Uterus (tissue), 4 donors: ENCODE measurements around the gene FMO4. TPM values are rescaled to one million over a fixed set of nuclear protein-coding genes. Genes with fewer than 3 reads are reported as not detected.

Source experiments
- DNase-seq, 2 donors: peaks; one replicate each; pipeline ENCODE4 v3.0.0-alpha.2; 2019 to 2020
- H3K27ac ChIP-seq, 2 donors: fragments of 200-600 bp; sonication (generic); 1 replicate in 1 of 2; 2 replicates in 1 of 2; pipeline ENCODE4 v1.5.1; 2016 to 2018
- H3K27me3 ChIP-seq, 2 donors: fragments of 200-600 bp; sonication (generic); one replicate each; pipeline ENCODE4 v1.5.1; 2018 to 2019; ENCODE audit warnings: control low read depth in 1 of 2
- H3K36me3 ChIP-seq, 2 donors: fragments of 200-600 bp; sonication (generic); one replicate each; pipeline ENCODE4 v1.5.1; 2019; ENCODE audit warnings: control low read depth in 1 of 2
- H3K4me1 ChIP-seq, 2 donors: fragments of 200-600 bp; sonication (generic); one replicate each; pipeline ENCODE4 v1.5.1; 2018 to 2019; ENCODE audit warnings: control low read depth in 1 of 2
- H3K4me3 ChIP-seq, 2 donors: fragments of 200-600 bp; sonication (generic); 1 replicate in 1 of 2; 2 replicates in 1 of 2; pipeline ENCODE4 v1.5.1; 2018 to 2019; ENCODE audit warnings: mild to moderate bottlenecking in 1 of 2
- H3K9me3 ChIP-seq, 2 donors: fragments of 200-600 bp; sonication (generic); one replicate each; pipeline ENCODE4 v1.5.1; 2019; ENCODE audit warnings: control low read depth in 1 of 2
- POLR2A ChIP-seq, 2 donors: fragments of 450-650 bp; IDR thresholded peaks; one replicate each; pipeline ENCODE4 v1.6.1; 2016; ENCODE audit warnings: antibody characterized with exemption in 2 of 2, mild to moderate bottlenecking in 1 of 2, moderate library complexity in 1 of 2
- intact Hi-C: fragments of 100-400 bp; cut with DNase I; formaldehyde crosslinking; loops from one replicate; pipeline ENCODE4 v1.15.1; 2023; ENCODE audit warnings: low total_unique reads
- total RNA-seq, 4 donors: library from RNA; depleted of rRNA in 3 of 4; stranded (reverse); fragments of >200 nt in 3 of 4; gene quantifications; one replicate each; pipeline versions ENCODE4 v1.1.0 to v1.2.4, GENCODE V29; 2014 to 2023
- TF ChIP-seq, protein P1 (sequence below), 4 experiments: fragments of 200-600 bp in 2 of 4; fragments of 450-650 bp in 2 of 4; sonication (generic) in 2 of 4; IDR thresholded peaks; one replicate each; pipeline ENCODE4 v1.5.1; 2016 to 2019; ENCODE audit warnings: antibody characterized with exemption in 4 of 4, mild to moderate bottlenecking in 2 of 4, moderate library complexity in 1 of 4
- donor health status: DM: yes; HTN: yes; CAD: no.

The FMO4 gene
- total RNA-seq, 4 donors from 2014 or later: 1.8 to 10.7 (median 4.0) TPM; not detected in 1

DNA sequence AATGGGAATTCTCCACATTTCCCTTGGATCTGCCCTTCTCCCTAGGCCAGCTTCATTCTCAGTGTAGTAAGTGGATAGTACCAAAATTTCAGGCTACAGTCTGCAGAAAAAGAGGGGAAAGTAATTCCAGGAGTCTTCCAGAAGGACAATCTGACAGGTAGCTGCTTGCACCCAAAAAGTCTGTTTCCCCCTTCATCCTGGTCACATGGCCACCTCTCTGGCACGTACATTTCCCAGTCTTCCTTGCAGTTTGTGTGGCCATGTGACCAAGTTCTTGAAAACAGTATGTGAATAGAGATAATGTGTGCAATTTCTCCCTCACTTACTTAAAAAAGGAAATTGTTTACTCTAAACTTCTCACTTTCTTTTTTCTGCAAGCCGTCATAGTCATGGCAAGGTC, 14.6 kb upstream of the FMO4 start:
- Histone ChIP-seq H3K9me3 (peaks cover 0 to 10% of the 10 kb centered on the region in 2 donors), H3K36me3 (no peaks in the 10 kb centered on the region), H3K27me3 (no peaks in the 10 kb centered on the region), H3K4me1 (no peaks in the 10 kb centered on the region), H3K4me3 (no peak overlapping the region), H3K27ac (no peak overlapping the region)
- intact Hi-C loops: no loop called here
- TF ChIP-seq, protein P1, sequence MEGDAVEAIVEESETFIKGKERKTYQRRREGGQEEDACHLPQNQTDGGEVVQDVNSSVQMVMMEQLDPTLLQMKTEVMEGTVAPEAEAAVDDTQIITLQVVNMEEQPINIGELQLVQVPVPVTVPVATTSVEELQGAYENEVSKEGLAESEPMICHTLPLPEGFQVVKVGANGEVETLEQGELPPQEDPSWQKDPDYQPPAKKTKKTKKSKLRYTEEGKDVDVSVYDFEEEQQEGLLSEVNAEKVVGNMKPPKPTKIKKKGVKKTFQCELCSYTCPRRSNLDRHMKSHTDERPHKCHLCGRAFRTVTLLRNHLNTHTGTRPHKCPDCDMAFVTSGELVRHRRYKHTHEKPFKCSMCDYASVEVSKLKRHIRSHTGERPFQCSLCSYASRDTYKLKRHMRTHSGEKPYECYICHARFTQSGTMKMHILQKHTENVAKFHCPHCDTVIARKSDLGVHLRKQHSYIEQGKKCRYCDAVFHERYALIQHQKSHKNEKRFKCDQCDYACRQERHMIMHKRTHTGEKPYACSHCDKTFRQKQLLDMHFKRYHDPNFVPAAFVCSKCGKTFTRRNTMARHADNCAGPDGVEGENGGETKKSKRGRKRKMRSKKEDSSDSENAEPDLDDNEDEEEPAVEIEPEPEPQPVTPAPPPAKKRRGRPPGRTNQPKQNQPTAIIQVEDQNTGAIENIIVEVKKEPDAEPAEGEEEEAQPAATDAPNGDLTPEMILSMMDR (IDR thresholded peaks at IDR 0.05): no peak
- no peak for TF ChIP-seq POLR2A (IDR thresholded peaks at IDR 0.05)
- DNase-seq: no peak

DNA sequence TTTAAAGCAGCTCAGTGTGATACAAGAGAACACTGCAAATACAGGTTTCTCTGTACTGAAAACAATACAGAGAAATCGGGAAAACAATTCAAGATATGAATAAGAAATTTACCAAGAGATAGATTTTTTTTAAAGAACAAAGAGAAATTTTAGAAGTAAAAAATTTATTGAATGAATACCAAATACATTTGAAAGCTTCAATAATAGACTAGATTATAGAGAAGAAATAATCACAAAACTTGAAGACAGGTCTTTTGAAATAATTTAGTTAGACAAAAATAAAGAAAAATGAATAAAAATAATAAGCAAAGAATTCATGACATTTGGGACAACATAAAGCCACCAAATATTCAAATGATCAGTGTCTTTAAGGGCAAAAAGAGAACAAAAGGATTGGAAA, 13.6 kb upstream of the FMO4 start:
- intact Hi-C loops: no loop called here
- no peak for DNase-seq
- peaks cover 0 to 10% of the 10 kb centered on the region in 2 donors for H3K9me3 ChIP-seq
- no peak overlapping the region for H3K4me3 ChIP-seq
- H3K27me3 ChIP-seq: no peaks in the 10 kb centered on the region
- no peak overlapping the region for H3K27ac ChIP-seq
- TF ChIP-seq, protein P1 (IDR thresholded peaks at IDR 0.05): no peak
- TF ChIP-seq POLR2A (IDR thresholded peaks at IDR 0.05): no peak
- no peaks in the 10 kb centered on the region for H3K36me3 ChIP-seq
- H3K4me1 ChIP-seq: no peaks in the 10 kb centered on the region

DNA sequence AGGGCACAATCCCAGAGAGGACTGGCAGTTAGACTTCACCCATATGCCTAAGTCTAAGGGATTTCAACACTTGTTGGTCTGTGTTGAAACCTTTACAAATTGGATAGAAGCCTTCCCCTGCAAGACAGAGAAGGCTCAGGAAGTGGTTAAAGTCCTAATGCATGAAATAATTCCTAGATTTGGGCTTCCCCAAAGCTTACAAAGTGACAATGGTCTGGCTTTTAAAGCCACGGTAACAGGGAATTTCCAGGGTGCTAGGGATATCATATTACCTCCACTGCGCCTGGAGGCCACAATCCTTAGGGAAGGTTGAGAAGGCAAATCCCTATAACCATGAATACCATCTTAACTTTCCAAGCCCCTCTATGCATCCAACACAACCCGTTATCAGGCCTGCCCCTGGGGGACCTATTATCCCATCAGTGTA, 3.3 kb upstream of the FMO4 start:
- Histone ChIP-seq H3K4me3 (no peak overlapping the region), H3K36me3 (no peaks in the 10 kb centered on the region), H3K27ac (no peak overlapping the region), H3K9me3 (no peaks in the 10 kb centered on the region), H3K27me3 (no peaks in the 10 kb centered on the region), H3K4me1 (no peaks in the 10 kb centered on the region)
- no peak for TF ChIP-seq POLR2A (IDR thresholded peaks at IDR 0.05)
- TF ChIP-seq, protein P1 (IDR thresholded peaks at IDR 0.05): no peak
- intact Hi-C loops: no loop called here
- DNase-seq: no peak

DNA sequence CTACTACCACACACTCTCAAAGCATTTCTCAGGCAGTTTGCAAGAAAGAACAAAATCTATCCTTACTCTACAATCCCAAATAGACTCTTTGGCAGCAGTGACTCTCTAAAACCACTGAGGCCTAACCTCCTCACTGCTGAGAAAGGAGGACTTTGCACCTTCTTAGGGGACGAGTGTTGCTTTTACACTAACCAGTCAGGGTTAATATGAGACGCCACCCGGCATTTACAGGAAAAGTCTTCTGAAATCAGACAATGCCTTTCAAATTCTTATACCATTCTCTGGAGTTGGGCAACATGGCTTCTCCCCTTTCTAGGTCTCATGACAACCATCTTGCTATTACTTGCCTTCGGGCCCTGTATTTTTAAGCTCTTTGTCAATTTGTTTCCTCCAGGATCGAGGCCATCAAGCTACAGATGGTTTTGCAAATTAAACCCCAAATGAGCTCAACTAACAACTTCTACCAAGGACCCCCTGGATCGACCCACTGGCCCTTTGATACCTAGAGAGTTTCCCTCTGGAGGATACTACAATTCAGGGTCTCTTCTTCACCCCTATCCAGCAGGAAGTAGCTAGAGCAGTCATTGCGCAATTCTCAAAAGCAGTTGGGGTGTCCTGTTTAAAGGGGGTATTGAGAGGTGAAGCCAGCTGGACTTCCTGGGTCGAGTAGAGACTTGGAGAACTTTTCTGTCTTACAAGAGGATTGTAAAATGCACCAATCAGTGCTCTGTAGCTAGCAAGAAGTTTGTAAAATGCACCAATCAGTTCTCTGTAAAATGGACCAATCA, 2.0 kb upstream of the FMO4 start:
- TF ChIP-seq POLR2A (IDR thresholded peaks at IDR 0.05): no peak
- TF ChIP-seq, protein P1 (IDR thresholded peaks at IDR 0.05): no peak
- Histone ChIP-seq H3K27me3 (no peaks in the 10 kb centered on the region), H3K9me3 (no peaks in the 10 kb centered on the region), H3K4me1 (no peaks in the 10 kb centered on the region), H3K27ac (no peak overlapping the region), H3K36me3 (no peaks in the 10 kb centered on the region), H3K4me3 (no peak overlapping the region)
- DNase-seq: no peak
- intact Hi-C loops: no loop called here

DNA sequence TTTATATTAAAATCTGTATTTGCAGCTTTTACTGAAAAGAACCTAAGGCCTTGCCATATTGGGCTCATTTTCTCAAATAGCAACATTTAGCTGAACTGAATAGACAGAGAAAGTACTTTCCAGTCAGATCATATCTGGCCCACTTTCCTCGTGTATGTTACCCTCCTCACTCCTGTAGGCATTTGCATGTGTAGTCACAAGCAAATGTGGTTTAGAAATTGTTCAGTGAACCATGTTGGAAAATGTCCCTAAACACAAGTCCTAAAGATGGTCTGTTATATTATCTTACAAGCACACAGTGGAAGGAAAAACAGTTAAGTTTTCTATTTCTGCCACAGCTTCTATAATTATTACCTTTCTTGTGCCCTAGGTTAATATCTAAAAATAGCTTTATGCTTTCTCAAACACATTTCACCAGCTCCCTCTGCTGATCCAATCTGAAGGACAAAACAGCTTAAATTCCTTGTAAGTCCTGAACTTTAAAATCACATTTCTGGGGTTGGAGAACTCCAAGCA, 606 bp upstream of the FMO4 start:
- intact Hi-C loops: no loop called here
- TF ChIP-seq, protein P1 (IDR thresholded peaks at IDR 0.05): no peak
- TF ChIP-seq POLR2A (IDR thresholded peaks at IDR 0.05): no peak
- no peak overlapping the region for H3K4me3 ChIP-seq
- no peak for DNase-seq
- H3K27ac ChIP-seq: peak overlapping the region; percentile 70 to 73
- no peaks in the 10 kb centered on the region for H3K9me3 ChIP-seq
- no peaks in the 10 kb centered on the region for H3K4me1 ChIP-seq
- H3K36me3 ChIP-seq: no peaks in the 10 kb centered on the region
- H3K27me3 ChIP-seq: no peaks in the 10 kb centered on the region
